ENCODE results near the gene PRMT7. TPM values are rescaled to one million over a fixed set of nuclear protein-coding genes. Genes with fewer than 3 reads are reported as not detected.

Gene PRMT7
- total and polyA plus RNA-seq, 2 of the 8 experiments (the other 6 are each of a cell fraction or from before 2014, with no cell fraction given): 48.2 to 49.3 TPM

GRCh38 chr16:68373528-68374245, 62.9 kb downstream of the PRMT7 start:
- H2BK12ac ChIP-seq (ENCODE audit: low read depth, low read length): no peak overlapping the region
- no peak overlapping the region for H2BK5ac ChIP-seq (ENCODE audit: low read depth, low read length)
- H3K27me3 ChIP-seq (replicated peaks in 1 of 4; ENCODE audit: control insufficient read depth in 3 of 4, extremely low read depth in 1 of 4, insufficient read depth in 3 of 4, low read length in 3 of 4): peaks cover 0 to 2% (median 0%) of the 10 kb centered on the region in 4 experiments; a peak in 2 of 7 replicates
- H2BK120ac ChIP-seq (replicated peaks; ENCODE audit: low read depth, low read length): no peak overlapping the region
- ChIA-PET POLR2A (ENCODE audit: partially characterized antibody) (interaction anchor here (0.8 kb wide), 1 partner anchor 63 kb away, joined by 3 read pairs; the partner anchor contains the start of genes PRMT7 and SLC7A6OS), CTCF (ENCODE audit: partially characterized antibody) (interaction anchor here (0.7 to 14.3 kb wide), 16 partner anchors 9 to 283 kb away, joined by 3 to 221 read pairs (median 6); no protein-coding TSS in a partner anchor)
- no peak overlapping the region for H3K4me3 ChIP-seq (ENCODE audit: extremely low read depth in 1 of 4, insufficient read depth in 2 of 4, low read depth in 3 of 4, low read length in 4 of 4)
- H3K23ac ChIP-seq (ENCODE audit: insufficient read length): no peak overlapping the region
- no peak overlapping the region for H3K18ac ChIP-seq (ENCODE audit: extremely low read depth, low read length)
- DNase-seq (ENCODE audit: low read depth in 1 of 2, low spot score in 2 of 2): no peak
- H3K56ac ChIP-seq (replicated peaks; ENCODE audit: insufficient read length, low read depth, low read length): no peak overlapping the region
- no peak overlapping the region for H3K4ac ChIP-seq (replicated peaks; ENCODE audit: insufficient read length, low read depth, low read length)
- no peaks in the 10 kb centered on the region for H3K79me2 ChIP-seq (ENCODE audit: control insufficient read depth in 1 of 2, insufficient read depth in 2 of 2, low read length in 2 of 2)
- no peak overlapping the region for H2BK15ac ChIP-seq (ENCODE audit: low read length)
- H3K4me2 ChIP-seq (ENCODE audit: insufficient read depth in 1 of 2, low read depth in 2 of 2, low read length in 2 of 2): no peak overlapping the region
- H4K91ac ChIP-seq (replicated peaks; ENCODE audit: insufficient read length, low read length): no peak overlapping the region
- H3K27ac ChIP-seq (ENCODE audit: low read depth, low read length): no peak overlapping the region
- H4K5ac ChIP-seq (ENCODE audit: insufficient read length, low read depth, low read length): no peak overlapping the region
- WGBS, 2 experiments (ENCODE audit: extremely low coverage in 1 of 2, insufficient coverage in 1 of 2, insufficient read length in 1 of 2, insufficient replicate concordance in 2 of 2, low coverage in 1 of 2, low lambda C conversion rate in 2 of 2, missing lambda C conversion rate in 1 of 2): 89% methylated on average over 17 of the region's 18 CpGs; no CpG with 5 or more reads in 1 of the 2 experiments
- no peak overlapping the region for H2AK5ac ChIP-seq (ENCODE audit: low read depth, low read length)
- H3K36me3 ChIP-seq (ENCODE audit: control insufficient read depth in 2 of 4, insufficient read depth in 4 of 4, low read length in 3 of 4): no peaks in the 10 kb centered on the region
- H3K9me3 ChIP-seq (ENCODE audit: insufficient read depth in 2 of 2, low read depth in 1 of 2, low read length in 1 of 2): no peaks in the 10 kb centered on the region
- H3K14ac ChIP-seq (ENCODE audit: insufficient read length): no peak overlapping the region
- H2AFZ ChIP-seq (ENCODE audit: low read length): no peak overlapping the region
- H3K4me1 ChIP-seq (replicated peaks in 1 of 4; ENCODE audit: control insufficient read depth in 3 of 4, insufficient read depth in 4 of 4, low read length in 3 of 4): peaks cover 0 to 2% (median under 1%) of the 10 kb centered on the region in 4 experiments; a peak in 4 of 7 replicates
- no peaks in the 10 kb centered on the region for H3K79me1 ChIP-seq (ENCODE audit: low read depth, low read length)
- H4K8ac ChIP-seq (ENCODE audit: extremely low read depth, insufficient read depth, low read length): peak overlapping the region; percentile 4; the same call in 1 of the 2 replicates
- no peaks in the 10 kb centered on the region for H4K20me1 ChIP-seq (replicated peaks in 1 of 2; ENCODE audit: control insufficient read depth in 1 of 2, insufficient read depth in 2 of 2, low read length in 2 of 2)
- no peak for FAIRE-seq
- H2BK20ac ChIP-seq (ENCODE audit: low read length): no peak overlapping the region
- no peaks in the 10 kb centered on the region for H3K23me2 ChIP-seq (ENCODE audit: low read depth, low read length)
- no peak overlapping the region for H3K9ac ChIP-seq (replicated peaks in 1 of 4; ENCODE audit: extremely low read depth in 1 of 4, low read depth in 3 of 4, low read length in 3 of 4)
- TF ChIP-seq BRCA1 (IDR thresholded peaks at IDR 0.05; ENCODE audit: low read depth, low read length) (no peak), CBX5 (IDR thresholded peaks at IDR 0.05; ENCODE audit: low read depth, low read length) (no peak), CTCF (IDR thresholded peaks at IDR 0.05; ENCODE audit: control extremely low read depth in 1 of 3, insufficient read depth in 1 of 3, low read depth in 1 of 3, low read length in 3 of 3) (no peak), CHD1 (IDR thresholded peaks at IDR 0.05; ENCODE audit: low read depth, low read length) (no peak), HDAC6 (IDR thresholded peaks at IDR 0.05; ENCODE audit: low read depth, low read length) (no peak), HDAC2 (IDR thresholded peaks at IDR 0.05; ENCODE audit: borderline replicate concordance in 1 of 2, low read depth in 2 of 2, low read length in 2 of 2) (no peak), ATF3 (IDR thresholded peaks at IDR 0.05; ENCODE audit: insufficient read depth, low read depth, low read length) (no peak)
